IPS-20b (cell line): ENCODE measurements around the gene ARHGEF33.

Experiments
- H3K27ac ChIP-seq: one replicate; pipeline ENCODE4 v1.5.1; 2013; ENCODE audit warnings: low read length
- H3K27me3 ChIP-seq: 2 replicates; pipeline ENCODE4 v1.6.1; 2013; ENCODE audit warnings: mild to moderate bottlenecking, low read length, inconsistent platforms; ENCODE audit not compliant: insufficient read depth
- H3K36me3 ChIP-seq: 2 replicates; pipeline ENCODE4 v1.6.1; 2013; ENCODE audit warnings: low read depth, mild to moderate bottlenecking, inconsistent platforms, low read length, moderate library complexity; ENCODE audit not compliant: insufficient read depth
- H3K4me1 ChIP-seq: 2 replicates; pipeline ENCODE4 v1.6.1; 2013; ENCODE audit warnings: mild to moderate bottlenecking, control low read depth, inconsistent platforms, low read length, moderate library complexity; ENCODE audit not compliant: insufficient read depth
- H3K4me3 ChIP-seq: 2 replicates; pipeline ENCODE4 v1.5.1; 2013; ENCODE audit warnings: mild to moderate bottlenecking, low read length, inconsistent platforms
- H3K9ac ChIP-seq: 2 replicates; pipeline ENCODE4 v1.6.1; 2013; ENCODE audit warnings: low read depth, mild to moderate bottlenecking, inconsistent platforms, low read length, moderate library complexity
- H3K9me3 ChIP-seq: 2 replicates; pipeline ENCODE4 v1.6.1; 2013; ENCODE audit warnings: mild to moderate bottlenecking, low read depth, low read length, inconsistent platforms; ENCODE audit not compliant: insufficient read depth

The ARHGEF33 gene

GRCh38 chr2:38945372-38945771 lies 55.7 kb downstream of the ARHGEF33 start:
- no peaks in the 10 kb centered on the region for H3K27me3 ChIP-seq
- no peak overlapping the region for H3K9ac ChIP-seq
- no peak overlapping the region for H3K27ac ChIP-seq
- no peak overlapping the region for H3K4me3 ChIP-seq
- H3K9me3 ChIP-seq = no peaks in the 10 kb centered on the region
- H3K36me3 ChIP-seq = no peaks in the 10 kb centered on the region
- H3K4me1 ChIP-seq = peaks cover 12% of the 10 kb centered on the region

GRCh38 chr2:38945911-38946310 lies 56.2 kb downstream of the ARHGEF33 start:
- H3K9ac ChIP-seq = no peak overlapping the region
- no peaks in the 10 kb centered on the region for H3K9me3 ChIP-seq
- peaks cover 12% of the 10 kb centered on the region for H3K4me1 ChIP-seq
- no peak overlapping the region for H3K27ac ChIP-seq
- H3K36me3 ChIP-seq = no peaks in the 10 kb centered on the region
- no peaks in the 10 kb centered on the region for H3K27me3 ChIP-seq
- H3K4me3 ChIP-seq = no peak overlapping the region

- Histone ChIP-seq H3K27ac (no peak overlapping the region), H3K9me3 (no peaks in the 10 kb centered on the region), H3K27me3 (no peaks in the 10 kb centered on the region), H3K36me3 (no peaks in the 10 kb centered on the region), H3K4me3 (no peak overlapping the region), H3K4me1 (peaks cover 12% of the 10 kb centered on the region), H3K9ac (no peak overlapping the region)
These were observed 57.9 kb downstream of the ARHGEF33 start for GRCh38 chr2:38947241-38948239.

- Histone ChIP-seq H3K9me3 (no peaks in the 10 kb centered on the region), H3K4me3 (no peak overlapping the region), H3K36me3 (no peaks in the 10 kb centered on the region), H3K27ac (no peak overlapping the region), H3K4me1 (peaks cover 8% of the 10 kb centered on the region), H3K27me3 (no peaks in the 10 kb centered on the region), H3K9ac (no peak overlapping the region)
These were observed 58.8 kb downstream of the ARHGEF33 start for GRCh38 chr2:38948387-38948882.

- H3K27ac ChIP-seq = no peak overlapping the region
- peaks cover 3% of the 10 kb centered on the region for H3K4me1 ChIP-seq
- H3K9ac ChIP-seq = no peak overlapping the region
- no peaks in the 10 kb centered on the region for H3K27me3 ChIP-seq
- no peaks in the 10 kb centered on the region for H3K9me3 ChIP-seq
- H3K36me3 ChIP-seq = no peaks in the 10 kb centered on the region
- H3K4me3 ChIP-seq = no peak overlapping the region
These were observed 59.3 kb downstream of the ARHGEF33 start for GRCh38 chr2:38948995-38949394.

- Histone ChIP-seq H3K4me3 (no peak overlapping the region), H3K9me3 (no peaks in the 10 kb centered on the region), H3K27ac (no peak overlapping the region), H3K27me3 (no peaks in the 10 kb centered on the region), H3K9ac (no peak overlapping the region), H3K4me1 (no peaks in the 10 kb centered on the region), H3K36me3 (no peaks in the 10 kb centered on the region)
These were observed 62.1 kb downstream of the ARHGEF33 start for GRCh38 chr2:38951766-38952165.

- Histone ChIP-seq H3K27ac (no peak overlapping the region), H3K27me3 (peaks cover 29% of the 10 kb centered on the region), H3K36me3 (no peaks in the 10 kb centered on the region), H3K9me3 (no peaks in the 10 kb centered on the region), H3K9ac (no peak overlapping the region), H3K4me1 (no peaks in the 10 kb centered on the region), H3K4me3 (no peak overlapping the region)
These were observed 68.3 kb downstream of the ARHGEF33 start for GRCh38 chr2:38957972-38958371.

- H3K4me1 ChIP-seq = no peaks in the 10 kb centered on the region
- no peaks in the 10 kb centered on the region for H3K36me3 ChIP-seq
- H3K9me3 ChIP-seq = no peaks in the 10 kb centered on the region
- H3K9ac ChIP-seq = no peak overlapping the region
- H3K4me3 ChIP-seq = no peak overlapping the region
- no peak overlapping the region for H3K27ac ChIP-seq
- peaks cover 29% of the 10 kb centered on the region for H3K27me3 ChIP-seq
These were observed 69.8 kb downstream of the ARHGEF33 start for GRCh38 chr2:38959466-38959865.

GRCh38 chr2:38959938-38960608 lies 70.4 kb downstream of the ARHGEF33 start:
- H3K9ac ChIP-seq = peak overlapping the region; percentile 59; the same call in 1 of the 2 replicates
- H3K4me1 ChIP-seq = no peaks in the 10 kb centered on the region
- H3K4me3 ChIP-seq = peak overlapping the region; percentile 58; the same call in 1 of the 2 replicates
- no peak overlapping the region for H3K27ac ChIP-seq
- H3K36me3 ChIP-seq = no peaks in the 10 kb centered on the region
- peaks cover 29% of the 10 kb centered on the region for H3K27me3 ChIP-seq
- H3K9me3 ChIP-seq = no peaks in the 10 kb centered on the region

GRCh38 chr2:38960609-38961320 lies 71.1 kb downstream of the ARHGEF33 start:
- peak overlapping the region; percentile 59; the same call in 1 of the 2 replicates for H3K9ac ChIP-seq
- H3K27ac ChIP-seq = no peak overlapping the region
- H3K27me3 ChIP-seq = peaks cover 29% of the 10 kb centered on the region
- H3K4me1 ChIP-seq = no peaks in the 10 kb centered on the region
- no peaks in the 10 kb centered on the region for H3K9me3 ChIP-seq
- H3K36me3 ChIP-seq = no peaks in the 10 kb centered on the region
- H3K4me3 ChIP-seq = peak overlapping the region; percentile 58; the same call in 1 of the 2 replicates

GRCh38 chr2:38966006-38966405 lies 76.3 kb downstream of the ARHGEF33 start:
- Histone ChIP-seq H3K27ac (no peak overlapping the region), H3K9me3 (no peaks in the 10 kb centered on the region), H3K27me3 (peaks cover 9% of the 10 kb centered on the region), H3K4me3 (no peak overlapping the region), H3K4me1 (peaks cover 14% of the 10 kb centered on the region), H3K9ac (no peak overlapping the region), H3K36me3 (no peaks in the 10 kb centered on the region)
